ENCODE data around the gene ZBTB20. TPM values are rescaled to one million over a fixed set of nuclear protein-coding genes. Genes with fewer than 3 reads are reported as not detected.
"Not testable (repeated sequence)": the region's sequence is repeated elsewhere in the genome, so short reads cannot be mapped to it uniquely, and the experiment has no call there.

The ZBTB20 gene
- total and polyA plus RNA-seq, 2 donors (not counting 1 experiment from before 2014, with no cell fraction given) = 4.0 to 22.5 TPM

- H3K9me3 ChIP-seq (ENCODE audit: control insufficient read depth, insufficient read depth, low read depth, low read length) = no peaks in the 10 kb centered on the region
- no peak for DNase-seq (ENCODE audit: low read depth in 2 of 2)
- no peak overlapping the region for H3K9ac ChIP-seq (ENCODE audit: insufficient read depth, low read length)
- H3K4me3 ChIP-seq (replicated peaks in 1 of 4; ENCODE audit: control extremely low read depth in 1 of 4, insufficient read depth in 1 of 4, low read depth in 3 of 4, low read length in 4 of 4) = no peak overlapping the region
- no peak overlapping the region for H3K4me2 ChIP-seq (ENCODE audit: extremely low read depth, insufficient read depth, low read length)
- H3K27me3 ChIP-seq (ENCODE audit: control insufficient read depth, insufficient read depth, low read length) = no peaks in the 10 kb centered on the region
- no peak overlapping the region for H3K27ac ChIP-seq (ENCODE audit: insufficient read depth, low read length)
- TF ChIP-seq, protein P1, sequence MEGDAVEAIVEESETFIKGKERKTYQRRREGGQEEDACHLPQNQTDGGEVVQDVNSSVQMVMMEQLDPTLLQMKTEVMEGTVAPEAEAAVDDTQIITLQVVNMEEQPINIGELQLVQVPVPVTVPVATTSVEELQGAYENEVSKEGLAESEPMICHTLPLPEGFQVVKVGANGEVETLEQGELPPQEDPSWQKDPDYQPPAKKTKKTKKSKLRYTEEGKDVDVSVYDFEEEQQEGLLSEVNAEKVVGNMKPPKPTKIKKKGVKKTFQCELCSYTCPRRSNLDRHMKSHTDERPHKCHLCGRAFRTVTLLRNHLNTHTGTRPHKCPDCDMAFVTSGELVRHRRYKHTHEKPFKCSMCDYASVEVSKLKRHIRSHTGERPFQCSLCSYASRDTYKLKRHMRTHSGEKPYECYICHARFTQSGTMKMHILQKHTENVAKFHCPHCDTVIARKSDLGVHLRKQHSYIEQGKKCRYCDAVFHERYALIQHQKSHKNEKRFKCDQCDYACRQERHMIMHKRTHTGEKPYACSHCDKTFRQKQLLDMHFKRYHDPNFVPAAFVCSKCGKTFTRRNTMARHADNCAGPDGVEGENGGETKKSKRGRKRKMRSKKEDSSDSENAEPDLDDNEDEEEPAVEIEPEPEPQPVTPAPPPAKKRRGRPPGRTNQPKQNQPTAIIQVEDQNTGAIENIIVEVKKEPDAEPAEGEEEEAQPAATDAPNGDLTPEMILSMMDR (conservative IDR thresholded peaks at IDR 0.05 in 1 of 2, IDR thresholded peaks at IDR 0.05 in 1 of 2; ENCODE audit: low read depth in 1 of 2, low read length in 2 of 2) = no peak
- TF ChIP-seq EZH2 (IDR thresholded peaks at IDR 0.05; ENCODE audit: low read length, missing control alignments) = no peak
- H4K20me1 ChIP-seq (ENCODE audit: control insufficient read depth, extremely low read depth, insufficient read depth, low read length) = no peaks in the 10 kb centered on the region
- no peak overlapping the region for H2AFZ ChIP-seq (ENCODE audit: low read length)
- peaks cover 4% of the 10 kb centered on the region for H3K4me1 ChIP-seq (ENCODE audit: control insufficient read depth, extremely low read depth, insufficient read depth, low read length)
- H3K36me3 ChIP-seq (ENCODE audit: control insufficient read depth, insufficient read depth, low read length) = no peaks in the 10 kb centered on the region
- H3K79me2 ChIP-seq (ENCODE audit: control insufficient read depth, insufficient read depth, low read length) = no peaks in the 10 kb centered on the region
Observed at GRCh38 chr3:115110830-115111229, 36.3 kb downstream of the ZBTB20 start.

DNA sequence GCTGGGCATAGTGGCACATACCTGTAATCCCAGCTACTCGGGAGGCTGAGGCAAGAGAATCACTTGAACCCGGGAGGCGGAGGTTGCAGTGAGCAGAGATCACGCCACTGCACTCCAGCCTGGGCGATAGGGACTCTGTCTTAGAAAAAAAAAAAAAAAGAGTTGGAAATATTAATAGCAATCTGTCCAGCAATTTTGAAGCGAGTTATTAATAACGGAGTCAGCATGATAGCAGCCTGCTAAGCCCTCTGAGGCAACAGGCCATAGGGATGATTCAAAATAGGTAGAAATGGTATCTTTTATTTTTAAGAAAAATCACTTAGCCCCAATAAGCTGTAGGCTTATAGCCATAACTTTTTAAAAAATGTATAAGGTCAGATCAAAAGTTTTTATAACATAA is 37.0 kb downstream of the ZBTB20 start:
- H3K4me3 ChIP-seq (replicated peaks in 1 of 4; ENCODE audit: control extremely low read depth in 1 of 4, insufficient read depth in 1 of 4, low read depth in 3 of 4, low read length in 4 of 4); DNase-seq (ENCODE audit: low read depth in 2 of 2); H2AFZ ChIP-seq (ENCODE audit: low read length); H4K20me1 ChIP-seq (ENCODE audit: control insufficient read depth, extremely low read depth, insufficient read depth, low read length); H3K4me1 ChIP-seq (ENCODE audit: control insufficient read depth, extremely low read depth, insufficient read depth, low read length); H3K9me3 ChIP-seq (ENCODE audit: control insufficient read depth, insufficient read depth, low read depth, low read length); H3K36me3 ChIP-seq (ENCODE audit: control insufficient read depth, insufficient read depth, low read length); H3K27ac ChIP-seq (ENCODE audit: insufficient read depth, low read length); H3K79me2 ChIP-seq (ENCODE audit: control insufficient read depth, insufficient read depth, low read length); H3K27me3 ChIP-seq (ENCODE audit: control insufficient read depth, insufficient read depth, low read length); H3K4me2 ChIP-seq (ENCODE audit: extremely low read depth, insufficient read depth, low read length); H3K9ac ChIP-seq (ENCODE audit: insufficient read depth, low read length): not testable (repeated sequence)

DNA sequence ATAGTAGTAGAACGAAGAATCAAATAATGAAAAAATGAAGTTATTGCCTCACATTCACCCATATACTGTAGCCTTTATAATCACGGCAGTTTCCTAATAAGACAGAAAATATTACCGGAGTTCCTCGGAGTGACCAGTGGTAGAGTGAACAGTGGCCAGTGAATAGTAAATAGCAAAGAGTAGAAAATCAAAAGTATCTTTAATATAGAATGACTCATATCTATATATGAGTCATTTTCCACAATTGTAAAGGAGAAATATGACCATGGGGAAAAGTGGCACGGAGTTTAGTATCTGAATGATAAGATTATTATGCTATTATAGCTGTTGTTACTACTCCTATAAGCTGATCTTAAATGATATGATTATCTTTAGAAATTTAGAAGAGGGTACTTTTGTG is 38.5 kb downstream of the ZBTB20 start:
- Histone ChIP-seq H3K36me3 (ENCODE audit: control insufficient read depth, insufficient read depth, low read length) (no peaks in the 10 kb centered on the region), H2AFZ (ENCODE audit: low read length) (no peak overlapping the region), H3K4me2 (ENCODE audit: extremely low read depth, insufficient read depth, low read length) (no peak overlapping the region), H3K9me3 (ENCODE audit: control insufficient read depth, insufficient read depth, low read depth, low read length) (no peaks in the 10 kb centered on the region), H3K27ac (ENCODE audit: insufficient read depth, low read length) (no peak overlapping the region), H4K20me1 (ENCODE audit: control insufficient read depth, extremely low read depth, insufficient read depth, low read length) (no peaks in the 10 kb centered on the region), H3K4me1 (ENCODE audit: control insufficient read depth, extremely low read depth, insufficient read depth, low read length) (peaks cover 4% of the 10 kb centered on the region), H3K4me3 (replicated peaks in 1 of 4; ENCODE audit: control extremely low read depth in 1 of 4, insufficient read depth in 1 of 4, low read depth in 3 of 4, low read length in 4 of 4) (no peak overlapping the region), H3K79me2 (ENCODE audit: control insufficient read depth, insufficient read depth, low read length) (no peaks in the 10 kb centered on the region), H3K9ac (ENCODE audit: insufficient read depth, low read length) (no peak overlapping the region), H3K27me3 (ENCODE audit: control insufficient read depth, insufficient read depth, low read length) (no peaks in the 10 kb centered on the region)
- TF ChIP-seq EZH2 (IDR thresholded peaks at IDR 0.05; ENCODE audit: low read length, missing control alignments) = no peak
- TF ChIP-seq, protein P1 (conservative IDR thresholded peaks at IDR 0.05 in 1 of 2, IDR thresholded peaks at IDR 0.05 in 1 of 2; ENCODE audit: low read depth in 1 of 2, low read length in 2 of 2) = no peak
- no peak for DNase-seq (ENCODE audit: low read depth in 2 of 2)
